ENCODE measurements around the gene MACROD2. TPM values are rescaled to one million over a fixed set of nuclear protein-coding genes. Genes with fewer than 3 reads are reported as not detected.

Gene MACROD2
- total RNA-seq, 1 experiment from 2014 or later: 1.6 TPM

- H3K18ac ChIP-seq (ENCODE audit: insufficient read length, low read depth, low read length): no peak overlapping the region
- H2AK5ac ChIP-seq (ENCODE audit: insufficient read length, low read length): no peak overlapping the region
- no peaks in the 10 kb centered on the region for H3K9me3 ChIP-seq (ENCODE audit: control insufficient read depth, low read depth, low read length)
- H3K23me2 ChIP-seq (ENCODE audit: insufficient read length, low read depth, low read length, poor library complexity, severe bottlenecking): no peaks in the 10 kb centered on the region
- H3K27ac ChIP-seq (ENCODE audit: insufficient read length, low read depth, low read length): no peak overlapping the region
- no peak overlapping the region for H2BK12ac ChIP-seq (ENCODE audit: insufficient read length, low read depth, low read length)
- no peak for DNase-seq
- no peaks in the 10 kb centered on the region for H3K4me1 ChIP-seq (ENCODE audit: insufficient read depth, low read length)
- no peaks in the 10 kb centered on the region for H3K79me1 ChIP-seq (ENCODE audit: insufficient read depth, low read depth, low read length, poor library complexity, severe bottlenecking)
- no peak overlapping the region for H2BK120ac ChIP-seq (ENCODE audit: low read depth, low read length, poor library complexity, severe bottlenecking)
- H3K79me2 ChIP-seq (ENCODE audit: insufficient read depth, low read length): no peaks in the 10 kb centered on the region
- H3K27me3 ChIP-seq (ENCODE audit: insufficient read depth, low read length): no peaks in the 10 kb centered on the region
- H3K27me3 Mint-ChIP-seq (ENCODE audit: low read depth): no peaks in the 10 kb centered on the region
- no peak overlapping the region for H3K4me2 ChIP-seq (ENCODE audit: insufficient read depth, insufficient read length, low read length)
- no peak overlapping the region for H2AFZ ChIP-seq (ENCODE audit: low read length)
- no peak overlapping the region for H3T11ph ChIP-seq (ENCODE audit: low read length)
- H3K14ac ChIP-seq (ENCODE audit: insufficient read depth, low read length): no peak overlapping the region
- no peak overlapping the region for H3K56ac ChIP-seq (ENCODE audit: insufficient read length, low read depth, low read length)
- no peak overlapping the region for H3K27ac Mint-ChIP-seq
- no peak overlapping the region for H2BK20ac ChIP-seq (ENCODE audit: low read depth, low read length, poor library complexity, severe bottlenecking)
- H4K20me1 ChIP-seq (ENCODE audit: control insufficient read depth, insufficient read depth, insufficient read length): no peaks in the 10 kb centered on the region
- H3K4me3 Mint-ChIP-seq: no peak overlapping the region
- H4K5ac ChIP-seq (ENCODE audit: insufficient read length, low read depth, low read length): no peak overlapping the region
- H3K4me1 Mint-ChIP-seq: 0 out of 4 replicates have a peak, but pooled peaks cover 0 to 3% of the 10 kb centered on the region in 2 experiments
- no peak for TF ChIP-seq CTCF (conservative IDR thresholded peaks at IDR 0.05)
- no peak overlapping the region for H4K8ac ChIP-seq (replicated peaks; ENCODE audit: insufficient read length, low read depth, low read length)
- no peak overlapping the region for H3K23ac ChIP-seq (ENCODE audit: insufficient read length, low read depth, low read length)
- no peak overlapping the region for H3K9ac ChIP-seq (ENCODE audit: extremely low read depth, insufficient read length, low read length)
- H3K9me3 Mint-ChIP-seq: peaks cover 12 to 13% of the 10 kb centered on the region in 2 experiments
- H2BK15ac ChIP-seq (ENCODE audit: low read depth, low read length): no peak overlapping the region
- H2BK5ac ChIP-seq (ENCODE audit: insufficient read length, low read length): no peak overlapping the region
- H4K91ac ChIP-seq (ENCODE audit: insufficient read length, low read depth, low read length): no peak overlapping the region
- H3K4ac ChIP-seq (ENCODE audit: low read depth, low read length): no peak overlapping the region
- H3K36me3 Mint-ChIP-seq (ENCODE audit: insufficient read depth in 1 of 3, low read depth in 3 of 3): peaks cover 7 to 15% (median 7%) of the 10 kb centered on the region in 3 experiments; a peak in 6 of 7 replicates
These were observed 1282.7 kb downstream of the MACROD2 start for GRCh38 chr20:15278041-15278440.

Measured in H9 (cell line).